LNCAP (cell line): ENCODE results near the gene ARHGAP22.

Source experiments
- CTCF ChIP-seq: fragments of 450-650 bp; IDR thresholded peaks from 2 replicates; pipeline ENCODE4 v1.5.1; 2017; ENCODE audit warnings: mild to moderate bottlenecking

The ARHGAP22 gene

GRCh38 chr10:48495282-48496045 is 109.4 kb downstream of the ARHGAP22 start:
- TF ChIP-seq CTCF, result no peak

GRCh38 chr10:48494611-48495010 is 110.3 kb downstream of the ARHGAP22 start:
- TF ChIP-seq CTCF, result no peak

GRCh38 chr10:48494073-48494472 is 110.8 kb downstream of the ARHGAP22 start:
- no peak for TF ChIP-seq CTCF

GRCh38 chr10:48493083-48493871 is 111.6 kb downstream of the ARHGAP22 start:
- TF ChIP-seq CTCF, result no peak

GRCh38 chr10:48492201-48492600 is 112.7 kb downstream of the ARHGAP22 start:
- no peak for TF ChIP-seq CTCF

- no peak for TF ChIP-seq CTCF
Measured at GRCh38 chr10:48491392-48492139, 113.3 kb downstream of the ARHGAP22 start.

- no peak for TF ChIP-seq CTCF
Measured at GRCh38 chr10:48490946-48491345, 113.9 kb downstream of the ARHGAP22 start.
